ENCODE measurements around the gene DENND5A.

- TF ChIP-seq ATF2 (IDR thresholded peaks at IDR 0.05; ENCODE audit: low read length) (no peak), CTCF (IDR thresholded peaks at IDR 0.05; ENCODE audit: control extremely low read depth in 1 of 3, insufficient read depth in 1 of 3, low read depth in 1 of 3, low read length in 3 of 3) (no peak), CHD2 (IDR thresholded peaks at IDR 0.05; ENCODE audit: low read length) (no peak), EZH2 (IDR thresholded peaks at IDR 0.05; ENCODE audit: low read depth, low read length, severe bottlenecking) (no peak), POLR2AphosphoS5 (IDR thresholded peaks at IDR 0.05; ENCODE audit: low read depth, low read length) (no peak), JUN (IDR thresholded peaks at IDR 0.05; ENCODE audit: low read depth, low read length) (no peak), EGR1 (IDR thresholded peaks at IDR 0.05; ENCODE audit: borderline replicate concordance, low read depth, low read length) (no peak)
Measured at GRCh38 chr11:9155930-9156329, 109.2 kb downstream of the DENND5A start.

Data from H1 (cell line).